ENCODE measurements around the gene HOXB4. TPM values are rescaled to one million over a fixed set of nuclear protein-coding genes. Genes with fewer than 3 reads are reported as not detected.

HOXB4 gene
- total RNA-seq, 1 experiment from 2014 or later = 27.9 TPM

Other genes starting within 250 kb of the HOXB4 start
- 0.90 TPM for gene SKAP1, start 148.1 kb downstream of the HOXB4 start, total RNA-seq (2021; ENCODE audit: unreplicated experiment)
- not detected for gene HOXB1, start 47.3 kb downstream of the HOXB4 start, total RNA-seq (2021; ENCODE audit: unreplicated experiment)
- gene HOXB2, start 33.2 kb downstream of the HOXB4 start, total RNA-seq (2021; ENCODE audit: unreplicated experiment) = 70.1 TPM
- 127 TPM for gene HOXB3, start 11.9 kb upstream of the HOXB4 start, total RNA-seq (2021; ENCODE audit: unreplicated experiment)
- gene HOXB5, start 15.4 kb upstream of the HOXB4 start, total RNA-seq (2021; ENCODE audit: unreplicated experiment) = 67.2 TPM
- 196 TPM for gene HOXB6, start 26.6 kb upstream of the HOXB4 start, total RNA-seq (2021; ENCODE audit: unreplicated experiment)
- gene HOXB7, start 32.7 kb upstream of the HOXB4 start, total RNA-seq (2021; ENCODE audit: unreplicated experiment) = 44.0 TPM
- gene HOXB8, start 36.9 kb upstream of the HOXB4 start, total RNA-seq (2021; ENCODE audit: unreplicated experiment) = 45.9 TPM
- gene HOXB9, start 48.0 kb upstream of the HOXB4 start, total RNA-seq (2021; ENCODE audit: unreplicated experiment) = 65.9 TPM
- gene PRAC1, start 144.2 kb upstream of the HOXB4 start, total RNA-seq (2021; ENCODE audit: unreplicated experiment) = not detected
- gene PRAC2, start 144.8 kb upstream of the HOXB4 start, total RNA-seq (2021; ENCODE audit: unreplicated experiment) = not detected
- gene HOXB13, start 150.4 kb upstream of the HOXB4 start, total RNA-seq (2021; ENCODE audit: unreplicated experiment) = 8.1 TPM
- gene TTLL6, start 238.9 kb upstream of the HOXB4 start, total RNA-seq (2021; ENCODE audit: unreplicated experiment) = 2.5 TPM

All from Panc1 (cell line).